ENCODE data around the gene IL27RA.

Gene IL27RA

GRCh38 chr19:14080887-14081796, 49.6 kb downstream of the IL27RA start:
- H3K9me3 ChIP-seq (ENCODE audit: control insufficient read depth, insufficient read depth, low read length): no peaks in the 10 kb centered on the region
- H3K27me3 ChIP-seq (ENCODE audit: control insufficient read depth, insufficient read depth, low read length): peaks cover 3% of the 10 kb centered on the region; the same call in 1 of the 2 replicates
- H3K4me1 ChIP-seq (ENCODE audit: control insufficient read depth, insufficient read depth, low read length): no peaks in the 10 kb centered on the region
- peak overlapping the region; percentile 73 for H3K27ac ChIP-seq (ENCODE audit: low read depth, low read length)
- H3K9ac ChIP-seq (ENCODE audit: low read depth, low read length): peak overlapping the region; percentile 59
- peak overlapping the region; percentile 87 for H3K4me3 ChIP-seq (ENCODE audit: low read depth, low read length)
- no peaks in the 10 kb centered on the region for H3K36me3 ChIP-seq (ENCODE audit: control insufficient read depth, insufficient read depth, low read length)

GRCh38 chr19:14081797-14082674, 50.5 kb downstream of the IL27RA start:
- Histone ChIP-seq H3K4me3 (ENCODE audit: low read depth, low read length) (peak overlapping the region; percentile 72), H3K27me3 (ENCODE audit: control insufficient read depth, insufficient read depth, low read length) (peaks cover 3% of the 10 kb centered on the region; the same call in 1 of the 2 replicates), H3K9ac (ENCODE audit: low read depth, low read length) (no peak overlapping the region), H3K36me3 (ENCODE audit: control insufficient read depth, insufficient read depth, low read length) (no peaks in the 10 kb centered on the region), H3K4me1 (ENCODE audit: control insufficient read depth, insufficient read depth, low read length) (no peaks in the 10 kb centered on the region), H3K9me3 (ENCODE audit: control insufficient read depth, insufficient read depth, low read length) (no peaks in the 10 kb centered on the region), H3K27ac (ENCODE audit: low read depth, low read length) (peak overlapping the region; percentile 31)

GRCh38 chr19:14082675-14082960, 51.1 kb downstream of the IL27RA start:
- Histone ChIP-seq H3K9ac (ENCODE audit: low read depth, low read length) (no peak overlapping the region), H3K36me3 (ENCODE audit: control insufficient read depth, insufficient read depth, low read length) (peaks cover 3% of the 10 kb centered on the region), H3K27me3 (ENCODE audit: control insufficient read depth, insufficient read depth, low read length) (no peaks in the 10 kb centered on the region), H3K27ac (ENCODE audit: low read depth, low read length) (no peak overlapping the region), H3K9me3 (ENCODE audit: control insufficient read depth, insufficient read depth, low read length) (no peaks in the 10 kb centered on the region), H3K4me3 (ENCODE audit: low read depth, low read length) (no peak overlapping the region), H3K4me1 (ENCODE audit: control insufficient read depth, insufficient read depth, low read length) (no peaks in the 10 kb centered on the region)

- H3K36me3 ChIP-seq (ENCODE audit: control insufficient read depth, insufficient read depth, low read length): peaks cover 17% of the 10 kb centered on the region
- H3K9me3 ChIP-seq (ENCODE audit: control insufficient read depth, insufficient read depth, low read length): no peaks in the 10 kb centered on the region
- no peak within 1 kb of the TSS for H3K9ac ChIP-seq (ENCODE audit: low read depth, low read length)
- H3K27ac ChIP-seq (ENCODE audit: low read depth, low read length): no peak within 1 kb of the TSS
- peak within 1 kb of the TSS; percentile 51 for H3K4me3 ChIP-seq (ENCODE audit: low read depth, low read length)
- no peaks in the 10 kb centered on the region for H3K4me1 ChIP-seq (ENCODE audit: control insufficient read depth, insufficient read depth, low read length)
- peaks cover 11% of the 10 kb centered on the region for H3K27me3 ChIP-seq (ENCODE audit: control insufficient read depth, insufficient read depth, low read length)
Measured at GRCh38 chr19:14085309-14085995, 53.9 kb downstream of the IL27RA start, which contains the start of gene C19orf67. TSS of gene C19orf67 (minus strand) at chr19:14085783. CDS start at chr19:14085627, 156 bp downstream.

GRCh38 chr19:14086098-14086497, 54.5 kb downstream of the IL27RA start:
- Histone ChIP-seq H3K27ac (ENCODE audit: low read depth, low read length) (no peak overlapping the region), H3K4me3 (ENCODE audit: low read depth, low read length) (peak overlapping the region; percentile 51; the same call in 1 of the 2 replicates), H3K27me3 (ENCODE audit: control insufficient read depth, insufficient read depth, low read length) (peaks cover 11% of the 10 kb centered on the region), H3K9me3 (ENCODE audit: control insufficient read depth, insufficient read depth, low read length) (no peaks in the 10 kb centered on the region), H3K36me3 (ENCODE audit: control insufficient read depth, insufficient read depth, low read length) (peaks cover 17% of the 10 kb centered on the region), H3K9ac (ENCODE audit: low read depth, low read length) (no peak overlapping the region), H3K4me1 (ENCODE audit: control insufficient read depth, insufficient read depth, low read length) (no peaks in the 10 kb centered on the region)

GRCh38 chr19:14088634-14089411, 57.3 kb downstream of the IL27RA start:
- H3K4me3 ChIP-seq (ENCODE audit: low read depth, low read length): peak overlapping the region; percentile 69

GRCh38 chr19:14089412-14089661, 57.8 kb downstream of the IL27RA start:
- H3K4me1 ChIP-seq (ENCODE audit: control insufficient read depth, insufficient read depth, low read length): peaks cover 4% of the 10 kb centered on the region; the same call in 1 of the 2 replicates
- peaks cover 17% of the 10 kb centered on the region for H3K36me3 ChIP-seq (ENCODE audit: control insufficient read depth, insufficient read depth, low read length)
- H3K4me3 ChIP-seq (ENCODE audit: low read depth, low read length): peak overlapping the region; percentile 69
- no peak overlapping the region for H3K9ac ChIP-seq (ENCODE audit: low read depth, low read length)
- H3K27me3 ChIP-seq (ENCODE audit: control insufficient read depth, insufficient read depth, low read length): peaks cover 11% of the 10 kb centered on the region
- H3K27ac ChIP-seq (ENCODE audit: low read depth, low read length): no peak overlapping the region
- H3K9me3 ChIP-seq (ENCODE audit: control insufficient read depth, insufficient read depth, low read length): no peaks in the 10 kb centered on the region

More at GRCh38 chr19:14088634-14089411, 57.3 kb downstream of the IL27RA start:
- no peak overlapping the region for H3K9ac ChIP-seq (ENCODE audit: low read depth, low read length)
- no peaks in the 10 kb centered on the region for H3K9me3 ChIP-seq (ENCODE audit: control insufficient read depth, insufficient read depth, low read length)
- peaks cover 17% of the 10 kb centered on the region for H3K36me3 ChIP-seq (ENCODE audit: control insufficient read depth, insufficient read depth, low read length)
- H3K27ac ChIP-seq (ENCODE audit: low read depth, low read length): no peak overlapping the region
- peaks cover 4% of the 10 kb centered on the region; the same call in 1 of the 2 replicates for H3K4me1 ChIP-seq (ENCODE audit: control insufficient read depth, insufficient read depth, low read length)
- peaks cover 11% of the 10 kb centered on the region for H3K27me3 ChIP-seq (ENCODE audit: control insufficient read depth, insufficient read depth, low read length)

- peaks cover 11% of the 10 kb centered on the region for H3K27me3 ChIP-seq (ENCODE audit: control insufficient read depth, insufficient read depth, low read length)
- no peaks in the 10 kb centered on the region for H3K9me3 ChIP-seq (ENCODE audit: control insufficient read depth, insufficient read depth, low read length)
- no peak overlapping the region for H3K9ac ChIP-seq (ENCODE audit: low read depth, low read length)
- peaks cover 4% of the 10 kb centered on the region; the same call in 1 of the 2 replicates for H3K4me1 ChIP-seq (ENCODE audit: control insufficient read depth, insufficient read depth, low read length)
- H3K27ac ChIP-seq (ENCODE audit: low read depth, low read length): peak overlapping the region; percentile 68
- peaks cover 17% of the 10 kb centered on the region for H3K36me3 ChIP-seq (ENCODE audit: control insufficient read depth, insufficient read depth, low read length)
- peak overlapping the region; percentile 69 for H3K4me3 ChIP-seq (ENCODE audit: low read depth, low read length)
Measured at GRCh38 chr19:14089662-14090508, 58.3 kb downstream of the IL27RA start.

- H3K9me3 ChIP-seq (ENCODE audit: control insufficient read depth, insufficient read depth, low read length): no peaks in the 10 kb centered on the region
- peaks cover 11% of the 10 kb centered on the region for H3K27me3 ChIP-seq (ENCODE audit: control insufficient read depth, insufficient read depth, low read length)
- peak within 1 kb of the TSS; percentile 51; the same call in 1 of the 2 replicates for H3K9ac ChIP-seq (ENCODE audit: low read depth, low read length)
- H3K4me3 ChIP-seq (ENCODE audit: low read depth, low read length): peak within 1 kb of the TSS; percentile 83
- H3K36me3 ChIP-seq (ENCODE audit: control insufficient read depth, insufficient read depth, low read length): peaks cover 17% of the 10 kb centered on the region
- H3K4me1 ChIP-seq (ENCODE audit: control insufficient read depth, insufficient read depth, low read length): peaks cover 4% of the 10 kb centered on the region; the same call in 1 of the 2 replicates
- H3K27ac ChIP-seq (ENCODE audit: low read depth, low read length): peak within 1 kb of the TSS; percentile 81
Measured at GRCh38 chr19:14090509-14091080, 59.0 kb downstream of the IL27RA start, which contains the start of gene SAMD1. TSS of gene SAMD1 (minus strand) at chr19:14090751.

All from HUES48 (cell line).